Omental fat pad (tissue), 4 donors: ENCODE data around the gene GHR. TPM values are rescaled to one million over a fixed set of nuclear protein-coding genes. Genes with fewer than 3 reads are reported as not detected.

Source experiments
- ATAC-seq: fragments of 150-250 bp; one replicate; pipeline ENCODE4 v1.9.1; 2016; ENCODE audit warnings: mild to moderate bottlenecking, moderate library complexity; ENCODE audit not compliant: low FRiP score
- DNase-seq: peaks from one replicate; pipeline ENCODE4 v3.0.0-alpha.2; 2019; ENCODE audit warnings: low spot score
- total RNA-seq, 4 donors: library from RNA; depleted of rRNA; stranded (reverse); fragments of >200 nt; gene quantifications; one replicate each; pipeline ENCODE4 v1.1.0, GENCODE V29; 2016
- TF ChIP-seq, protein P1 (sequence below), 3 donors: fragments of 450-650 bp; IDR thresholded peaks; one replicate each; pipeline ENCODE4 v1.5.1; 2016 to 2017; ENCODE audit warnings: antibody characterized with exemption in 3 of 3, mild to moderate bottlenecking in 3 of 3, moderate library complexity in 2 of 3

Gene GHR
- total RNA-seq, 4 donors from 2014 or later, result 83.2 to 226 (median 133) TPM

DNA sequence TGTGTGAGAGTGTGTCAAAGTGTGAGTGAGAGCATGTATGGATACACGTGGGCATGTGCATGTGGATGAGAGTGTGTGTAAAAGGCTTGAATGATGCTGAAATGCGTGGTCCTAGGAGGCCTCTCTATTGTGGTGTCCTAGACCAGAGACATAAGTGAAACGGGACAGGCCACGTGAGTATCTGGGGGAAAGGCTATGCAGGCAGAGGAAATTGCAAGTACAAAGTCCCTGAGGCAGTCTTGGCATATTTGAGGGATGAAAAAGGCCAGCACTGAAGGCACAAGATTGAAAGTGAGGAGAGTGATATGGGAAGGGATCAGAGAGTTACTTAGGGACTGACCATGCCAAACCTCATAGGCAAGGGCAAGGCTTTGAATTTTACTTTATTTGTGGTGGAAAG is 266.2 kb downstream of the GHR start:
- no peak for DNase-seq
- ATAC-seq, result no peak
- TF ChIP-seq, protein P1, sequence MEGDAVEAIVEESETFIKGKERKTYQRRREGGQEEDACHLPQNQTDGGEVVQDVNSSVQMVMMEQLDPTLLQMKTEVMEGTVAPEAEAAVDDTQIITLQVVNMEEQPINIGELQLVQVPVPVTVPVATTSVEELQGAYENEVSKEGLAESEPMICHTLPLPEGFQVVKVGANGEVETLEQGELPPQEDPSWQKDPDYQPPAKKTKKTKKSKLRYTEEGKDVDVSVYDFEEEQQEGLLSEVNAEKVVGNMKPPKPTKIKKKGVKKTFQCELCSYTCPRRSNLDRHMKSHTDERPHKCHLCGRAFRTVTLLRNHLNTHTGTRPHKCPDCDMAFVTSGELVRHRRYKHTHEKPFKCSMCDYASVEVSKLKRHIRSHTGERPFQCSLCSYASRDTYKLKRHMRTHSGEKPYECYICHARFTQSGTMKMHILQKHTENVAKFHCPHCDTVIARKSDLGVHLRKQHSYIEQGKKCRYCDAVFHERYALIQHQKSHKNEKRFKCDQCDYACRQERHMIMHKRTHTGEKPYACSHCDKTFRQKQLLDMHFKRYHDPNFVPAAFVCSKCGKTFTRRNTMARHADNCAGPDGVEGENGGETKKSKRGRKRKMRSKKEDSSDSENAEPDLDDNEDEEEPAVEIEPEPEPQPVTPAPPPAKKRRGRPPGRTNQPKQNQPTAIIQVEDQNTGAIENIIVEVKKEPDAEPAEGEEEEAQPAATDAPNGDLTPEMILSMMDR (IDR thresholded peaks at IDR 0.05), result no peak

DNA sequence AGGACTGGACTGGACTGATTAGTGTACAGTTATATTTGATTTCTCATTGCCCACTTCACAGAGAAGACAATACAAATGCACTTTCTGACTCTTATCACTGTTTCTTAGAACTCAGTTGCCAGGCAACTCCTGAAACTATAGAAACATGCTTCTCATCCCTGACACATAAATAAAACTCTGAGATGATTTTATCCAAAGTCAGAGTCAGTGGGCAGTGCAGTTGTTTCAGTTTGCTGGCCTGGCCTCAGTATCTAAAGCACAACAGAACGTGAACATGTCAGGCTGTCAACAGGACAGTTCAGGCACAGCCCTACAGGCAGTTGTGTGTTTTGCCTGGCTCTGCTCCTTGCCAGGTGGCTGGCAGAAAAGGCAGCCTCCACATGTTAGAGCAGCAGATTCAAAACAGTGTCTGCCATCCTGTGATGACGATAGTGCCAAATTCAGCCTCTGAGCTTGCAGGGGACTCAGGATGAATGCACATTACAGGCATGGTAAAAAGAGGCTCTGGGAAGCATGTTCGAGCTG is 268.2 kb downstream of the GHR start:
- TF ChIP-seq, protein P1 (IDR thresholded peaks at IDR 0.05), result no peak
- ATAC-seq (peak; percentile 44), DNase-seq (no peak)

DNA sequence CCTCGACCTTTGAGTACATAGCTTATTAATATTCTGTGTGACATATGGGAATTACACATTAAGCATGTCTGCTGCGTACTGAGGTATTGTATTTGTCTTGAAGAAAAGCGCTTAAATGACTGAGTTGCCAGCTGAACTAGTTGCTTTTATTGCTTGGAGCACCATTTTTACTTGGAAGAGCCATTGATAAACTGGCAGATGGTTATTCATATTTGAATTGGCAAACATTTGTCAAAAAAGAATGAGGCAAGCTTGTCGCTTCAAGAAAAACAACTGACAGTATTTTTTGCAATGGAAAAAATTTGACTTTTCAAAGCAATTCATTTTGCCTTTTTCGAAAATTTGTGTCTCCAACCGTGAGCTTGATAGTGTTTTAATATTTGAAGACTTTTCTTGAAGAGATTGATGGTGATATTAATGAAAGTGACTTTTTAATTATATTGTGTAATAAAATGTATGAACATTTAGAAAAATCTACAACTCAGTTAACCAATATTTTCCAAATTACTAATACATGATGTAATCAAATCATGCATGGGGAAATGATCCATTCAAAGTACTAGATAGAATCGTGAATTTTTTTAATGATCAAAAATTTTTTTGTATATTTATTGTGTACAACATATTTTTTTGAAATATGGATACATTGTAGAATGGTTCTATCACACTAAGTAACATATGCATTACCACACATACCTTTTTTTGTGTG is 278.3 kb downstream of the GHR start:
- DNase-seq, result no peak
- ATAC-seq, result no peak
- TF ChIP-seq, protein P1 (IDR thresholded peaks at IDR 0.05), result no peak

DNA sequence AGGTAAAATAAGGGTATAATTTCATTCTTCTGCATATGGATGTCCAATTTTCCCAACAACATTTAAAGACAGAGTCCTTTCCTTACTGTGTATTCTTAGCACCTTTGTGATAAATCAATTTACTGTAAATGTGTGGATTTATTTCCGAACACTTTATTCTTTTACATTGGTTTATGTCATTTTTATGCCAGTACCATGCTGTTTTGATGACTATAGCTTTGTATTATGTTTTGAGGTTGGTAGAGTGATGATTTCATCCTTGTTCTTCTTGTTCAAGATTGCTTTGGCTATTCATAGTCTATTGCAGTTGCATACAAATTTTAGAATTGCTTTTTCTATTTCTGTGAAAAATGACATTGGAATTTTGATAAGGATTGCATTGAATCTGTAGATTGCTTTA is 280.0 kb downstream of the GHR start:
- TF ChIP-seq, protein P1 (IDR thresholded peaks at IDR 0.05), result no peak
- ATAC-seq (no peak), DNase-seq (no peak)

DNA sequence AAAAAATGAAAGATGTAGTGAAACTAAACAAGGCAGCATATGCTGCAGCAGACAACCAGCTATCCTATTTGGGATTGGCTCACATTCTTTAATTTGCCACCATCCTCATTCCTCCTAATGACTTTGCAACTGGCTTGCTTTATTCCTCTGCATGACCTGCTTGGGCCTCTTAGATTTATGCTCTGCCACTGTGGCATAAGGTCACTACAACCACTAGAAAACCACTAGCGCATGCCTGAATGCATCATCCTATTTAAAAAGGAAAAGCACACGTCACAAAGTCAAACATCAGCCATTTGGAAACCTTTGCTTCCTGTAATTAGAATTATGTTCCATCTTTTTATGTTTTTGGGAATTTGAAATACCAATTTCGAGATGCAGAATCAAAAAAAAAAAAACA is 292.5 kb downstream of the GHR start:
- DNase-seq (no peak), ATAC-seq (no peak)
- TF ChIP-seq, protein P1 (IDR thresholded peaks at IDR 0.05), result no peak

DNA sequence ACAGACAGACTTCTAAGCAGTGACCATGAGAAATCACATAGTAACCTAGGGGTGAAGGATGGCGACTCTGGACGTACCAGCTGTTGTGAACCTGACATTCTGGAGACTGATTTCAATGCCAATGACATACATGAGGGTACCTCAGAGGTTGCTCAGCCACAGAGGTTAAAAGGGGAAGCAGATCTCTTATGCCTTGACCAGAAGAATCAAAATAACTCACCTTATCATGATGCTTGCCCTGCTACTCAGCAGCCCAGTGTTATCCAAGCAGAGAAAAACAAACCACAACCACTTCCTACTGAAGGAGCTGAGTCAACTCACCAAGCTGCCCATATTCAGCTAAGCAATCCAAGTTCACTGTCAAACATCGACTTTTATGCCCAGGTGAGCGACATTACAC is 295.4 kb downstream of the GHR start:
- TF ChIP-seq, protein P1 (IDR thresholded peaks at IDR 0.05), result no peak
- ATAC-seq (no peak), DNase-seq (no peak)

DNA sequence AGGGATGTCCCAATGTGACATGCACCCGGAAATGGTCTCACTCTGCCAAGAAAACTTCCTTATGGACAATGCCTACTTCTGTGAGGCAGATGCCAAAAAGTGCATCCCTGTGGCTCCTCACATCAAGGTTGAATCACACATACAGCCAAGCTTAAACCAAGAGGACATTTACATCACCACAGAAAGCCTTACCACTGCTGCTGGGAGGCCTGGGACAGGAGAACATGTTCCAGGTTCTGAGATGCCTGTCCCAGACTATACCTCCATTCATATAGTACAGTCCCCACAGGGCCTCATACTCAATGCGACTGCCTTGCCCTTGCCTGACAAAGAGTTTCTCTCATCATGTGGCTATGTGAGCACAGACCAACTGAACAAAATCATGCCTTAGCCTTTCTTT is 295.8 kb downstream of the GHR start:
- no peak for DNase-seq
- no peak for ATAC-seq
- TF ChIP-seq, protein P1 (IDR thresholded peaks at IDR 0.05), result no peak
